ENCODE results near the gene NPHS2.

- TF ChIP-seq CTCF (IDR thresholded peaks at IDR 0.05) (no peak), EP300 (IDR thresholded peaks at IDR 0.05; ENCODE audit: low read depth) (no peak), POLR2AphosphoS5 (IDR thresholded peaks at IDR 0.05) (no peak)
Observed at GRCh38 chr1:179548666-179549367, 26.9 kb downstream of the NPHS2 start.

Measured in transverse colon (tissue), 4 donors.